PC-3 (cell line): Measurements from ENCODE around the gene SH3BP5L.

Source experiments
- EZH2 ChIP-seq: fragments of 300-600 bp; sonication (generic); IDR thresholded peaks from one replicate; pipeline ENCODE4 v1.6.1; 2017; ENCODE audit warnings: antibody characterized with exemption, mild to moderate bottlenecking, low read length; ENCODE audit not compliant: unreplicated experiment
- EZH2phosphoT487 ChIP-seq: fragments of 300-600 bp; sonication (generic); IDR thresholded peaks from 2 replicates; pipeline ENCODE4 v1.6.1; 2018; ENCODE audit warnings: mild to moderate bottlenecking, antibody characterized with exemption, low read length, borderline replicate concordance
- TF ChIP-seq, protein P1 (sequence below): fragments of 300-600 bp; sonication (generic); conservative IDR thresholded peaks from 2 replicates; pipeline ENCODE4 v1.5.1; 2017; ENCODE audit warnings: antibody characterized with exemption, low read depth, mild to moderate bottlenecking, low read length

- TF ChIP-seq, protein P1, sequence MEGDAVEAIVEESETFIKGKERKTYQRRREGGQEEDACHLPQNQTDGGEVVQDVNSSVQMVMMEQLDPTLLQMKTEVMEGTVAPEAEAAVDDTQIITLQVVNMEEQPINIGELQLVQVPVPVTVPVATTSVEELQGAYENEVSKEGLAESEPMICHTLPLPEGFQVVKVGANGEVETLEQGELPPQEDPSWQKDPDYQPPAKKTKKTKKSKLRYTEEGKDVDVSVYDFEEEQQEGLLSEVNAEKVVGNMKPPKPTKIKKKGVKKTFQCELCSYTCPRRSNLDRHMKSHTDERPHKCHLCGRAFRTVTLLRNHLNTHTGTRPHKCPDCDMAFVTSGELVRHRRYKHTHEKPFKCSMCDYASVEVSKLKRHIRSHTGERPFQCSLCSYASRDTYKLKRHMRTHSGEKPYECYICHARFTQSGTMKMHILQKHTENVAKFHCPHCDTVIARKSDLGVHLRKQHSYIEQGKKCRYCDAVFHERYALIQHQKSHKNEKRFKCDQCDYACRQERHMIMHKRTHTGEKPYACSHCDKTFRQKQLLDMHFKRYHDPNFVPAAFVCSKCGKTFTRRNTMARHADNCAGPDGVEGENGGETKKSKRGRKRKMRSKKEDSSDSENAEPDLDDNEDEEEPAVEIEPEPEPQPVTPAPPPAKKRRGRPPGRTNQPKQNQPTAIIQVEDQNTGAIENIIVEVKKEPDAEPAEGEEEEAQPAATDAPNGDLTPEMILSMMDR, result no peak
- no peak for TF ChIP-seq EZH2phosphoT487
- no peak for TF ChIP-seq EZH2
Measured at GRCh38 chr1:248848602-248849001, 22.9 kb upstream of the SH3BP5L start.
